H1 (cell line): Measurements from ENCODE around the gene CNPY4. TPM values are rescaled to one million over a fixed set of nuclear protein-coding genes. Genes with fewer than 3 reads are reported as not detected.

Source experiments
- CTCF ChIA-PET: fragments of 300-600 bp; sonication (Branson Sonifier 250); formaldehyde crosslinking; loops from one replicate; lab custom pipeline; 2021; ENCODE audit not compliant: partially characterized antibody; lab: Charles Lee
- POLR2A ChIA-PET: fragments of 300-600 bp; sonication (Branson Sonifier 250); formaldehyde crosslinking; loops from one replicate; lab custom pipeline; 2021; ENCODE audit warnings: inconsistent platforms; ENCODE audit not compliant: partially characterized antibody; lab: Charles Lee
- DNase-seq, 2 experiments: peaks; one replicate each; pipeline versions ENCODE4 v3.0.0 to v3.0.0-alpha.2; 2010 to 2022; ENCODE audit warnings: low spot score in 2 of 2, low read depth in 1 of 2, mixed read lengths in 1 of 2
- FAIRE-seq: peaks from 2 replicates; lab custom pipeline; 2011; peaks lifted over from hg19 to GRCh38; lab: Jason Lieb, UNC
- H2AFZ ChIP-seq: 2 replicates; pipeline ENCODE4 v1.8.1; 2012; ENCODE audit warnings: low read length, inconsistent platforms
- H2AK5ac ChIP-seq: 2 replicates; pipeline ENCODE4 v1.6.1; 2013; ENCODE audit warnings: low read depth, low read length
- H2BK120ac ChIP-seq: replicated peaks from 2 replicates; pipeline ENCODE3; 2013; ENCODE audit warnings: low read depth, low read length, inconsistent platforms
- H2BK12ac ChIP-seq: 2 replicates; pipeline ENCODE4 v1.6.1; 2013; ENCODE audit warnings: low read depth, low read length
- H2BK15ac ChIP-seq: 2 replicates; pipeline ENCODE4 v1.6.1; 2013; ENCODE audit warnings: low read length
- H2BK20ac ChIP-seq: 2 replicates; pipeline ENCODE4 v1.6.1; 2013; ENCODE audit warnings: low read length
- H2BK5ac ChIP-seq: 2 replicates; pipeline ENCODE4 v1.6.1; 2013; ENCODE audit warnings: low read depth, low read length
- H3K14ac ChIP-seq: 2 replicates; pipeline ENCODE4 v1.6.1; 2013; ENCODE audit warnings: inconsistent platforms; ENCODE audit not compliant: insufficient read length
- H3K18ac ChIP-seq: 2 replicates; pipeline ENCODE4 v1.6.1; 2013; ENCODE audit warnings: low read length; ENCODE audit errors: extremely low read depth
- H3K23ac ChIP-seq: 2 replicates; pipeline ENCODE4 v1.6.1; 2013; ENCODE audit warnings: inconsistent platforms; ENCODE audit not compliant: insufficient read length
- H3K23me2 ChIP-seq: 2 replicates; pipeline ENCODE4 v1.6.1; 2013; ENCODE audit warnings: low read depth, low read length
- H3K27ac ChIP-seq: 2 replicates; pipeline ENCODE4 v1.6.1; 2011; ENCODE audit warnings: low read depth, low read length, inconsistent platforms
- H3K27me3 ChIP-seq, 4 experiments: replicated peaks in 1 of 4; 1 replicate in 1 of 4; 2 replicates in 3 of 4; pipeline versions ENCODE4 v1.6.1 to v1.8.1; 2011 to 2013; ENCODE audit warnings: low read length in 3 of 4, mild to moderate bottlenecking in 3 of 4, inconsistent platforms in 2 of 4, mixed read lengths in 2 of 4, moderate library complexity in 1 of 4; ENCODE audit not compliant: control insufficient read depth in 3 of 4, insufficient read depth in 3 of 4; ENCODE audit errors: extremely low read depth in 1 of 4
- H3K36me3 ChIP-seq, 4 experiments: 2 replicates each; pipeline versions ENCODE4 v1.6.1 to v1.8.1; 2011 to 2013; ENCODE audit warnings: mild to moderate bottlenecking in 4 of 4, low read length in 3 of 4, moderate library complexity in 2 of 4, control low read depth in 1 of 4, inconsistent platforms in 1 of 4; ENCODE audit not compliant: insufficient read depth in 4 of 4, control insufficient read depth in 2 of 4
- H3K4ac ChIP-seq: replicated peaks from 2 replicates; pipeline ENCODE3; 2013; ENCODE audit warnings: low read length, low read depth, mixed read lengths, inconsistent platforms; ENCODE audit not compliant: insufficient read length
- H3K4me1 ChIP-seq, 4 experiments: replicated peaks in 1 of 4; 1 replicate in 1 of 4; 2 replicates in 3 of 4; pipeline versions ENCODE4 v1.6.1 to v1.8.1; 2011 to 2013; ENCODE audit warnings: low read length in 3 of 4, inconsistent platforms in 2 of 4, mixed read lengths in 1 of 4; ENCODE audit not compliant: insufficient read depth in 4 of 4, control insufficient read depth in 3 of 4
- H3K4me2 ChIP-seq, 2 experiments: 2 replicates each; pipeline versions ENCODE4 v1.6.1 to v1.8.1; 2011 to 2013; ENCODE audit warnings: low read depth in 2 of 2, low read length in 2 of 2, control low read depth in 1 of 2, inconsistent platforms in 1 of 2, mild to moderate bottlenecking in 1 of 2; ENCODE audit not compliant: insufficient read depth in 1 of 2
- H3K4me3 ChIP-seq, 4 experiments: fragments of 200-600, 300-600 bp in 1 of 4; sonication (generic), shearing (Covaris generic), sonication (Bioruptor Twin) in 1 of 4; 2 replicates each; pipeline versions ENCODE4 v1.5.1 to v1.8.1; 2011 to 2016; ENCODE audit warnings: low read length in 4 of 4, low read depth in 3 of 4, control low read depth in 2 of 4, inconsistent platforms in 2 of 4, mild to moderate bottlenecking in 2 of 4, mixed read lengths in 1 of 4, moderate library complexity in 1 of 4; ENCODE audit not compliant: insufficient read depth in 2 of 4; ENCODE audit errors: extremely low read depth in 1 of 4
- H3K56ac ChIP-seq: replicated peaks from 2 replicates; pipeline ENCODE3; 2013; ENCODE audit warnings: low read depth, mild to moderate bottlenecking, mixed read lengths, low read length, inconsistent platforms; ENCODE audit not compliant: insufficient read length
- H3K79me1 ChIP-seq: 2 replicates; pipeline ENCODE4 v1.6.1; 2013; ENCODE audit warnings: low read depth, low read length, control low read depth
- H3K79me2 ChIP-seq, 2 experiments: 2 replicates each; pipeline versions ENCODE4 v1.6.1 to v1.8.1; 2012 to 2013; ENCODE audit warnings: low read length in 2 of 2, mild to moderate bottlenecking in 2 of 2, inconsistent platforms in 1 of 2; ENCODE audit not compliant: insufficient read depth in 2 of 2, control insufficient read depth in 1 of 2
- H3K9ac ChIP-seq, 4 experiments: replicated peaks in 1 of 4; 1 replicate in 1 of 4; 2 replicates in 3 of 4; pipeline versions ENCODE4 v1.6.1 to v1.8.1; 2011 to 2013; ENCODE audit warnings: low read depth in 3 of 4, low read length in 3 of 4, control low read depth in 2 of 4, mild to moderate bottlenecking in 2 of 4, moderate library complexity in 2 of 4, inconsistent platforms in 1 of 4; ENCODE audit errors: extremely low read depth in 1 of 4
- H3K9me3 ChIP-seq, 2 experiments: 2 replicates each; pipeline versions ENCODE4 v1.6.1 to v1.8.1; 2012 to 2013; ENCODE audit warnings: mild to moderate bottlenecking in 2 of 2, moderate library complexity in 2 of 2, control low read depth in 1 of 2, inconsistent platforms in 1 of 2, low read depth in 1 of 2, low read length in 1 of 2, mixed read lengths in 1 of 2; ENCODE audit not compliant: insufficient read depth in 2 of 2
- H4K20me1 ChIP-seq, 2 experiments: replicated peaks in 1 of 2; 2 replicates each; pipeline versions ENCODE3 to v1.8.1; 2011 to 2013; ENCODE audit warnings: inconsistent platforms in 2 of 2, low read length in 2 of 2, mild to moderate bottlenecking in 1 of 2; ENCODE audit not compliant: insufficient read depth in 2 of 2, control insufficient read depth in 1 of 2
- H4K5ac ChIP-seq: 2 replicates; pipeline ENCODE4 v1.6.1; 2013; ENCODE audit warnings: low read length, low read depth, mixed read lengths, inconsistent platforms; ENCODE audit not compliant: insufficient read length
- H4K8ac ChIP-seq: 2 replicates; pipeline ENCODE4 v1.8.0; 2013; ENCODE audit warnings: mild to moderate bottlenecking, moderate library complexity, low read length, inconsistent platforms; ENCODE audit not compliant: insufficient read depth; ENCODE audit errors: extremely low read depth
- H4K91ac ChIP-seq: replicated peaks from 2 replicates; pipeline ENCODE3; 2013; ENCODE audit warnings: low read length, mixed read lengths, inconsistent platforms; ENCODE audit not compliant: insufficient read length
- BCL11A ChIP-seq, 2 experiments: IDR thresholded peaks; one replicate each; pipeline ENCODE4 v1.6.1; 2011; ENCODE audit warnings: low read depth in 2 of 2, low read length in 2 of 2, mild to moderate bottlenecking in 2 of 2
- CBX5 ChIP-seq: fragments of 300-800, 300-1000 bp; sonication (generic); IDR thresholded peaks from 2 replicates; pipeline ENCODE4 v1.7.1; 2016; ENCODE audit warnings: antibody characterized with exemption, low read length, low read depth
- EZH2 ChIP-seq: fragments of 200-600 bp; sonication (generic); IDR thresholded peaks from 2 replicates; pipeline ENCODE4 v1.7.1; 2012; ENCODE audit warnings: low read depth, mild to moderate bottlenecking, moderate library complexity, low read length, inconsistent platforms; ENCODE audit not compliant: severe bottlenecking
- HDAC2 ChIP-seq, 2 experiments: fragments of 300-600 bp in 1 of 2; sonication (generic) in 1 of 2; IDR thresholded peaks; 2 replicates each; pipeline ENCODE4 v1.6.1; 2011 to 2012; ENCODE audit warnings: low read depth in 2 of 2, low read length in 2 of 2, mild to moderate bottlenecking in 2 of 2, moderate library complexity in 2 of 2, borderline replicate concordance in 1 of 2, inconsistent platforms in 1 of 2
- JUN ChIP-seq: IDR thresholded peaks from 2 replicates; pipeline ENCODE4 v1.6.1; 2011; ENCODE audit warnings: low read depth, mild to moderate bottlenecking, improper control_type of control experiment, low read length
- JUND ChIP-seq: IDR thresholded peaks from 2 replicates; pipeline ENCODE4 v1.6.1; 2011; ENCODE audit warnings: mild to moderate bottlenecking, improper control_type of control experiment, low read length
- KDM4A ChIP-seq: IDR thresholded peaks from one replicate; pipeline ENCODE4 v1.7.1; 2012; ENCODE audit warnings: low read depth, mild to moderate bottlenecking, moderate library complexity, low read length, inconsistent platforms; ENCODE audit not compliant: severe bottlenecking
- POLR2A ChIP-seq, 2 experiments: IDR thresholded peaks; 1 replicate in 1 of 2; 2 replicates in 1 of 2; pipeline ENCODE4 v1.6.1; 2011; ENCODE audit warnings: low read depth in 2 of 2, low read length in 2 of 2, mild to moderate bottlenecking in 2 of 2; ENCODE audit errors: control extremely low read depth in 1 of 2
- POLR2AphosphoS5 ChIP-seq: IDR thresholded peaks from 2 replicates; pipeline ENCODE4 v1.6.1; 2011; ENCODE audit warnings: low read depth, low read length
- RAD21 ChIP-seq, 2 experiments: IDR thresholded peaks in 1 of 2; conservative IDR thresholded peaks in 1 of 2; 2 replicates each; pipeline ENCODE4 v1.6.1; 2011; ENCODE audit warnings: low read depth in 2 of 2, low read length in 2 of 2, improper control_type of control experiment in 1 of 2, inconsistent platforms in 1 of 2, mild to moderate bottlenecking in 1 of 2, moderate library complexity in 1 of 2
- RBBP5 ChIP-seq: IDR thresholded peaks from 2 replicates; pipeline ENCODE4 v1.7.1; 2012; ENCODE audit warnings: low read depth, mild to moderate bottlenecking, inconsistent platforms, low read length, moderate library complexity, borderline replicate concordance
- RXRA ChIP-seq: IDR thresholded peaks from 2 replicates; pipeline ENCODE4 v1.6.1; 2011; ENCODE audit warnings: low read depth, mild to moderate bottlenecking, low read length, moderate library complexity; ENCODE audit not compliant: insufficient read depth
- SIRT6 ChIP-seq: IDR thresholded peaks from one replicate; pipeline ENCODE4 v1.7.1; 2012; ENCODE audit warnings: low read length, inconsistent platforms
- WGBS, 2 experiments: shearing (Covaris generic) in 1 of 2; methylation state at CpG; one replicate each; pipeline versions ENCODE4 v1.1.6 to v1.1.7; 2013 to 2015; ENCODE audit warnings: low lambda C conversion rate in 2 of 2, mixed read lengths in 2 of 2, inconsistent platforms in 1 of 2, low coverage in 1 of 2, missing lambda C conversion rate in 1 of 2; ENCODE audit not compliant: insufficient replicate concordance in 2 of 2, insufficient coverage in 1 of 2, insufficient read length in 1 of 2; ENCODE audit errors: extremely low coverage in 1 of 2, missing lambda C conversion rate in 1 of 2; 5-methylcytosine and 5-hydroxymethylcytosine counted together
- polyA plus RNA-seq, 7 experiments: library from polyadenylated mRNA; depleted of rRNA in 3 of 7; stranded (reverse) in 5 of 7; unstranded in 2 of 7; fragments of >200 nt in 5 of 7; fragments of 200-250 nt in 2 of 7; gene quantifications; 1 replicate in 5 of 7; 2 replicates in 1 of 7; 4 replicates in 1 of 7; pipeline versions ENCODE4 v1.2.1 to v1.2.3, GENCODE V29; 2011 to 2013; ENCODE audit warnings: missing spikeins in 2 of 7, mixed read lengths in 2 of 7
- total RNA-seq: library from RNA; stranded (reverse); fragmentation: NEBNext Ultra II Directional; extraction: Animal tissue kit (Norgen Biotek cat#: 25700); gene quantifications from 2 replicates; pipeline ENCODE4 v1.2.1, GENCODE V29; 2021

The CNPY4 gene
- total and polyA plus RNA-seq, 2 of the 8 experiments (the other 6 are each of a cell fraction or from before 2014, with no cell fraction given): 10.2 to 15.3 TPM

DNA sequence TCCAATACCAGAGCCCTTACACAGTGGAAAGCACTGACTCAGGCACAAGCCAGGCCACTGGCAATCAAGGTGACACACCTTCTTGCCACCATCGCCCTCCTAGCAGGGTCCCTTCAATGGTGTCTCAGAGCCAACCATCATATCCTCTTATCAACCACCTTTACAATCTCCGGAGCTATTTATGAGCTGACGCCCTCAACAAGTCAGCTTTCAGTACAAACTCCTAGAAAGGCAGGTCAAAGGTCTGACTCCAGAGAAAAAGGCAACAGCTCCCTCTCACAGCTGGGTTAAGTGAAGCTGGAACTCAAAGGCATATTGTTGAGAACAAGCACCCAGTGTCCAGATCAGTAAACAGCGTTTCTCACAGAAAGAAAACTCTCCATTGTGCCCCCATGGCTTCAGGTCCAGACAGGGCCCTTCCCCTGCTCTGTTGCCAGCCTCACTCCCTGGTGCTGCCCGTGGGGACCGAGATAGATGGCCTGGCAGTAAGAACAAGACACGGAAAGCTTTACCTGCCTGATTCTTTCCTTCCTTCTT is 40.3 kb upstream of the CNPY4 start:
- WGBS, 2 experiments: 87% methylated on average over 7 of the region's 7 CpGs; no CpG with 5 or more reads in 1 of the 2 experiments

More for the DNA sequence above, 40.3 kb upstream of the CNPY4 start:
- Histone ChIP-seq H2BK5ac (no peak overlapping the region), H4K20me1 (peaks cover 1 to 3% of the 10 kb centered on the region in 2 experiments), H3K4me2 (no peak overlapping the region; a peak in 1 of 4 replicates), H3K14ac (no peak overlapping the region), H3K18ac (no peak overlapping the region), H3K23ac (no peak overlapping the region), H3K9ac (no peak overlapping the region), H3K9me3 (peaks cover 20 to 24% of the 10 kb centered on the region in 2 experiments), H2BK120ac (no peak overlapping the region)
- POLR2A ChIA-PET: interaction anchor here (0.6 to 19.6 kb wide), 6 partner anchors 9 to 707 kb away, joined by 3 to 722 read pairs (median 116); partner anchors contain the start of genes AP4M1, MCM7 and ZSCAN21
- no peak for TF ChIP-seq CBX5
- no peak for TF ChIP-seq SIRT6
- no peak for TF ChIP-seq BCL11A (IDR thresholded peaks at IDR 0.05; ENCODE audit: low read depth in 2 of 2, low read length in 2 of 2)
- no peak for TF ChIP-seq RAD21 (IDR thresholded peaks at IDR 0.05 in 1 of 2, conservative IDR thresholded peaks at IDR 0.05 in 1 of 2; ENCODE audit: low read depth in 2 of 2, low read length in 2 of 2)
- peak in 1 of 2 experiments; percentile 16; a peak in 1 of 3 replicates for TF ChIP-seq POLR2A (IDR thresholded peaks at IDR 0.05; ENCODE audit: control extremely low read depth in 1 of 2, low read depth in 2 of 2, low read length in 2 of 2)
- TF ChIP-seq RBBP5: no peak
- no peak for TF ChIP-seq EZH2
- no peak for TF ChIP-seq RXRA
- TF ChIP-seq HDAC2 (IDR thresholded peaks at IDR 0.05; ENCODE audit: borderline replicate concordance in 1 of 2, low read depth in 2 of 2, low read length in 2 of 2): no peak
- TF ChIP-seq POLR2AphosphoS5: peak; percentile 25
- no peak for TF ChIP-seq JUND
- TF ChIP-seq KDM4A: no peak
- no peak for TF ChIP-seq JUN
- TF ChIP-seq, all 59 proteins: peak for 2
- Histone ChIP-seq H4K8ac (no peak overlapping the region), H3K79me2 (peaks cover 32 to 52% of the 10 kb centered on the region in 2 experiments), H3K56ac (no peak overlapping the region), H2BK12ac (no peak overlapping the region), H3K79me1 (peaks cover 4% of the 10 kb centered on the region), H3K27ac (no peak overlapping the region), H3K23me2 (peaks cover 6% of the 10 kb centered on the region; the same call in 1 of the 2 replicates), H2BK15ac (no peak overlapping the region), H3K4ac (no peak overlapping the region), H3K27me3 (no peaks in the 10 kb centered on the region; a peak in 1 of 7 replicates), H2BK20ac (no peak overlapping the region), H2AFZ (no peak overlapping the region), H3K36me3 (peaks cover 38 to 60% (median 50%) of the 10 kb centered on the region in 4 experiments), H4K91ac (no peak overlapping the region), H3K4me3 (no peak overlapping the region), H3K4me1 (peaks cover 0 to 9% (median 4%) of the 10 kb centered on the region in 4 experiments; a peak in 3 of 7 replicates), H2AK5ac (no peak overlapping the region; the same call in 1 of the 2 replicates), H4K5ac (no peak overlapping the region)
- DNase-seq (no peak), FAIRE-seq (no peak)
- CTCF ChIA-PET: interaction anchor here (0.8 to 1.3 kb wide), 3 partner anchors 10 to 57 kb away, joined by 3 read pairs; no protein-coding TSS in a partner anchor
